ENCODE results near the gene FN1. TPM values are rescaled to one million over a fixed set of nuclear protein-coding genes. Genes with fewer than 3 reads are reported as not detected.

The FN1 gene
- total and polyA plus RNA-seq, 2 donors (not counting 3 experiments of a cell fraction or from before 2014, with no cell fraction given), result 3,221 to 3,740 TPM

DNA sequence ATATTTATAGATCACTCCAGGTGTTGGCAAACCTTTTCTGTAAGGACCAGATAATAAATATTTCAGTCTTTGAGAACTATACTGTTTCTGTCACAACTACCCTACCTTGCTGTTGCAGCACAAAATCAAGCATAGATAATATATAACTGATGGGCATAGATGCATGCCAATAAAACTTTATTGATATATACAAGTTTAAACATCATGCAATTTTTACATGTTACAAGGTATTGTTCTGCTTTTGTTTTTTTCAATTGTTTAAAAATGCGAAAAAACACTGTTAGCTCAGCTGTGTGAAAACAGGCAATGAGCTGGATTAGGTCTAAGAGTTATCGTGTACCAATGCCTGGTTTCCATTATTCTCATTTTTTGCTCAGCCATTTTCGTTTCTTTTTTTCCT is 47.6 kb upstream of the FN1 start:
- Histone ChIP-seq H3K4me2 (ENCODE audit: insufficient read depth, low read length) (no peak overlapping the region), H3K4me1 (ENCODE audit: control insufficient read depth, extremely low read depth, insufficient read depth, low read length) (no peaks in the 10 kb centered on the region), H3K4me3 (replicated peaks in 1 of 3; ENCODE audit: insufficient read depth in 1 of 3, low read depth in 1 of 3, low read length in 3 of 3) (no peak overlapping the region), H3K79me2 (ENCODE audit: control insufficient read depth, insufficient read depth, low read length) (no peaks in the 10 kb centered on the region), H3K9me1 (replicated peaks; ENCODE audit: control insufficient read depth, extremely low read depth, insufficient read depth, low read length) (no peaks in the 10 kb centered on the region), H3K27me3 (ENCODE audit: control insufficient read depth in 2 of 2, insufficient read depth in 2 of 2, low read length in 2 of 2) (no peaks in the 10 kb centered on the region), H2AFZ (ENCODE audit: low read depth, low read length) (no peak overlapping the region), H3K9ac (replicated peaks; ENCODE audit: extremely low read depth, insufficient read depth, low read length) (no peak overlapping the region), H3K9me3 (replicated peaks; ENCODE audit: control insufficient read depth, insufficient read depth, low read length) (no peaks in the 10 kb centered on the region), H4K20me1 (replicated peaks; ENCODE audit: control insufficient read depth, extremely low read depth, insufficient read depth, low read length) (no peaks in the 10 kb centered on the region), H3K27ac (ENCODE audit: insufficient read depth, low read depth, low read length) (no peak overlapping the region), H3K36me3 (ENCODE audit: control insufficient read depth in 2 of 2, extremely low read depth in 1 of 2, insufficient read depth in 2 of 2, low read length in 2 of 2) (no peaks in the 10 kb centered on the region)
- BruUV-seq (replicated peaks), result no TSS peak
- DNase-seq (ENCODE audit: low read depth, low spot score) (no peak), FAIRE-seq (no peak)
- POLR2A ChIA-PET, result no interaction called here
- dilution Hi-C loops (cut with MboI; ENCODE audit: extremely low pct_ligation_motif_present, low sequenced_read_pairs), result no loop called here
- intact Hi-C loops (cut with micrococcal nuclease), result no loop called here
- TF ChIP-seq JUN (IDR thresholded peaks at IDR 0.05; ENCODE audit: borderline replicate concordance, insufficient read depth, insufficient read length, low read depth), result no peak
- no peak for TF ChIP-seq POLR2A (IDR thresholded peaks at IDR 0.05; ENCODE audit: low read depth, low read length)
- TF ChIP-seq, protein P1, sequence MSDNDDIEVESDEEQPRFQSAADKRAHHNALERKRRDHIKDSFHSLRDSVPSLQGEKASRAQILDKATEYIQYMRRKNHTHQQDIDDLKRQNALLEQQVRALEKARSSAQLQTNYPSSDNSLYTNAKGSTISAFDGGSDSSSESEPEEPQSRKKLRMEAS (IDR thresholded peaks at IDR 0.05; ENCODE audit: insufficient read depth, insufficient read length), result no peak
- no peak for TF ChIP-seq POLR2AphosphoS5 (IDR thresholded peaks at IDR 0.05; ENCODE audit: insufficient read depth, low read depth, low read length)
- TF ChIP-seq, protein P2, sequence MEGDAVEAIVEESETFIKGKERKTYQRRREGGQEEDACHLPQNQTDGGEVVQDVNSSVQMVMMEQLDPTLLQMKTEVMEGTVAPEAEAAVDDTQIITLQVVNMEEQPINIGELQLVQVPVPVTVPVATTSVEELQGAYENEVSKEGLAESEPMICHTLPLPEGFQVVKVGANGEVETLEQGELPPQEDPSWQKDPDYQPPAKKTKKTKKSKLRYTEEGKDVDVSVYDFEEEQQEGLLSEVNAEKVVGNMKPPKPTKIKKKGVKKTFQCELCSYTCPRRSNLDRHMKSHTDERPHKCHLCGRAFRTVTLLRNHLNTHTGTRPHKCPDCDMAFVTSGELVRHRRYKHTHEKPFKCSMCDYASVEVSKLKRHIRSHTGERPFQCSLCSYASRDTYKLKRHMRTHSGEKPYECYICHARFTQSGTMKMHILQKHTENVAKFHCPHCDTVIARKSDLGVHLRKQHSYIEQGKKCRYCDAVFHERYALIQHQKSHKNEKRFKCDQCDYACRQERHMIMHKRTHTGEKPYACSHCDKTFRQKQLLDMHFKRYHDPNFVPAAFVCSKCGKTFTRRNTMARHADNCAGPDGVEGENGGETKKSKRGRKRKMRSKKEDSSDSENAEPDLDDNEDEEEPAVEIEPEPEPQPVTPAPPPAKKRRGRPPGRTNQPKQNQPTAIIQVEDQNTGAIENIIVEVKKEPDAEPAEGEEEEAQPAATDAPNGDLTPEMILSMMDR (IDR thresholded peaks at IDR 0.05; ENCODE audit: extremely low read depth in 1 of 2, insufficient read depth in 1 of 2, low read depth in 1 of 2, low read length in 2 of 2), result no peak
- TF ChIP-seq GATA2 (IDR thresholded peaks at IDR 0.05; ENCODE audit: insufficient read depth, insufficient read length, low read depth, low read length), result no peak
- TF ChIP-seq MYC (IDR thresholded peaks at IDR 0.05; ENCODE audit: low read depth, low read length), result no peak
- TF ChIP-seq EZH2 (IDR thresholded peaks at IDR 0.05; ENCODE audit: borderline replicate concordance, low read depth, low read length, severe bottlenecking), result no peak
- no peak for TF ChIP-seq FOS (IDR thresholded peaks at IDR 0.05; ENCODE audit: borderline replicate concordance, insufficient read depth, low read length)
- CTCF ChIA-PET, result no interaction called here

Data from endothelial cell of umbilical vein (primary cell).